Caco-2 (cell line): Measurements from ENCODE around the gene TMEM129. TPM values are rescaled to one million over a fixed set of nuclear protein-coding genes. Genes with fewer than 3 reads are reported as not detected.

Experiments used
- BruUV-seq: library from RNA; stranded (reverse); fragments of 400-500 nt; replicated peaks from 2 replicates; lab custom pipeline; 2021; lab: Mats Ljungman, UMichigan
- CTCF ChIA-PET: fragments of 300-600 bp; sonication (Branson Sonifier 250); formaldehyde crosslinking; loops from one replicate; lab custom pipeline; 2022; ENCODE audit warnings: antibody characterized with exemption; lab: Charles Lee
- POLR2A ChIA-PET: fragments of 300-600 bp; sonication (Branson Sonifier 250); formaldehyde crosslinking; loops from one replicate; lab custom pipeline; 2022; ENCODE audit warnings: antibody characterized with exemption; lab: Charles Lee
- DNase-seq, 2 experiments: peaks; one replicate each; pipeline versions ENCODE4 v3.0.0 to v3.0.0-alpha.2; 2020 to 2022
- H3K27me3 ChIP-seq: replicated peaks from 2 replicates; pipeline ENCODE4 v1.6.0; 2011; ENCODE audit warnings: low read length; ENCODE audit not compliant: control insufficient read depth, insufficient read depth
- H3K36me3 ChIP-seq: 2 replicates; pipeline ENCODE4 v1.5.1; 2011; ENCODE audit warnings: low read length; ENCODE audit not compliant: control insufficient read depth, insufficient read depth
- H3K4me1 ChIP-seq: fragments of 250-450 bp; sonication (Bioruptor Pico); 2 replicates; pipeline ENCODE4 v1.5.1; 2020; ENCODE audit warnings: mild to moderate bottlenecking
- H3K4me3 ChIP-seq: 2 replicates; pipeline ENCODE4 v1.5.1; 2011; ENCODE audit warnings: low read depth, mild to moderate bottlenecking, control low read depth, low read length
- H3K9me3 ChIP-seq: fragments of 250-450 bp; sonication (Bioruptor Pico); 2 replicates; pipeline ENCODE4 v1.5.1; 2020; ENCODE audit warnings: mild to moderate bottlenecking, moderate library complexity
- H3K27ac Mint-ChIP-seq: one replicate; pipeline ENCODE4 v1.8.0; 2022; ENCODE audit warnings: mixed read lengths; ENCODE audit not compliant: unreplicated experiment
- H3K27me3 Mint-ChIP-seq: one replicate; pipeline ENCODE4 v1.8.0; 2022; ENCODE audit warnings: mixed read lengths; ENCODE audit not compliant: insufficient read depth, unreplicated experiment
- H3K36me3 Mint-ChIP-seq: one replicate; pipeline ENCODE4 v1.8.0; 2022; ENCODE audit warnings: mild to moderate bottlenecking, mixed read lengths; ENCODE audit not compliant: insufficient read depth, unreplicated experiment
- H3K4me1 Mint-ChIP-seq: one replicate; pipeline ENCODE4 v1.8.0; 2022; ENCODE audit warnings: low read depth, mixed read lengths; ENCODE audit not compliant: unreplicated experiment
- H3K4me3 Mint-ChIP-seq: one replicate; pipeline ENCODE4 v1.8.0; 2022; ENCODE audit warnings: mild to moderate bottlenecking, moderate library complexity, mixed read lengths; ENCODE audit not compliant: unreplicated experiment
- H3K9me3 Mint-ChIP-seq: one replicate; pipeline ENCODE4 v1.8.0; 2022; ENCODE audit warnings: mixed read lengths; ENCODE audit not compliant: unreplicated experiment
- intact Hi-C: fragments of 100-400 bp; cut with micrococcal nuclease; formaldehyde crosslinking; loops from one replicate; pipeline ENCODE4 v1.10.0; 2022; ENCODE audit not compliant: unreplicated experiment
- total RNA-seq: library from RNA; stranded (reverse); gene quantifications from 2 replicates; pipeline ENCODE4 v1.2.3, GENCODE V29; 2022
- TF ChIP-seq, protein P1 (sequence below), 2 experiments: fragments of 200-600 bp in 1 of 2; IDR thresholded peaks; 1 replicate in 1 of 2; 2 replicates in 1 of 2; pipeline versions ENCODE4 v1.5.1 to v1.8.0; 2011 to 2022; ENCODE audit warnings: antibody characterized with exemption in 1 of 2, control low read depth in 1 of 2, inconsistent platforms in 1 of 2, low read depth in 1 of 2, low read length in 1 of 2, mild to moderate bottlenecking in 1 of 2, moderate library complexity in 1 of 2; ENCODE audit not compliant: insufficient read depth in 1 of 2, severe bottlenecking in 1 of 2, unreplicated experiment in 1 of 2

Gene TMEM129
- total RNA-seq, 1 experiment from 2014 or later: 39.0 TPM

GRCh38 chr4:1749826-1750225 lies 28.7 kb upstream of the TMEM129 start:
- intact Hi-C loops: loop anchor here (5.0 kb wide), 1 partner anchor 437 kb away; no protein-coding TSS in a partner anchor
- no peaks in the 10 kb centered on the region for H3K4me1 Mint-ChIP-seq

GRCh38 chr4:1749370-1749769 lies 28.2 kb upstream of the TMEM129 start:
- ChIA-PET POLR2A (no interaction called here), CTCF (no interaction called here)
- H3K4me1 ChIP-seq: peaks cover 6% of the 10 kb centered on the region; the same call in 1 of the 2 replicates
- intact Hi-C loops: loop anchor here (5.0 kb wide), 1 partner anchor 438 kb away; no protein-coding TSS in a partner anchor
- H3K9me3 Mint-ChIP-seq: no peaks in the 10 kb centered on the region
- TF ChIP-seq, protein P1, sequence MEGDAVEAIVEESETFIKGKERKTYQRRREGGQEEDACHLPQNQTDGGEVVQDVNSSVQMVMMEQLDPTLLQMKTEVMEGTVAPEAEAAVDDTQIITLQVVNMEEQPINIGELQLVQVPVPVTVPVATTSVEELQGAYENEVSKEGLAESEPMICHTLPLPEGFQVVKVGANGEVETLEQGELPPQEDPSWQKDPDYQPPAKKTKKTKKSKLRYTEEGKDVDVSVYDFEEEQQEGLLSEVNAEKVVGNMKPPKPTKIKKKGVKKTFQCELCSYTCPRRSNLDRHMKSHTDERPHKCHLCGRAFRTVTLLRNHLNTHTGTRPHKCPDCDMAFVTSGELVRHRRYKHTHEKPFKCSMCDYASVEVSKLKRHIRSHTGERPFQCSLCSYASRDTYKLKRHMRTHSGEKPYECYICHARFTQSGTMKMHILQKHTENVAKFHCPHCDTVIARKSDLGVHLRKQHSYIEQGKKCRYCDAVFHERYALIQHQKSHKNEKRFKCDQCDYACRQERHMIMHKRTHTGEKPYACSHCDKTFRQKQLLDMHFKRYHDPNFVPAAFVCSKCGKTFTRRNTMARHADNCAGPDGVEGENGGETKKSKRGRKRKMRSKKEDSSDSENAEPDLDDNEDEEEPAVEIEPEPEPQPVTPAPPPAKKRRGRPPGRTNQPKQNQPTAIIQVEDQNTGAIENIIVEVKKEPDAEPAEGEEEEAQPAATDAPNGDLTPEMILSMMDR (IDR thresholded peaks at IDR 0.05; ENCODE audit: insufficient read depth in 1 of 2, low read depth in 1 of 2, low read length in 1 of 2, severe bottlenecking in 1 of 2, unreplicated experiment in 1 of 2): no peak
- no peak for DNase-seq
- no TSS peak for BruUV-seq
- no peaks in the 10 kb centered on the region for H3K27me3 Mint-ChIP-seq
- no peaks in the 10 kb centered on the region for H3K36me3 ChIP-seq
- H3K27me3 ChIP-seq: no peaks in the 10 kb centered on the region
- H3K9me3 ChIP-seq: no peaks in the 10 kb centered on the region
- H3K4me1 Mint-ChIP-seq: no peaks in the 10 kb centered on the region
- no peak overlapping the region for H3K27ac Mint-ChIP-seq
- H3K36me3 Mint-ChIP-seq: peaks cover 8% of the 10 kb centered on the region
- no peak overlapping the region for H3K4me3 Mint-ChIP-seq
- no peak overlapping the region for H3K4me3 ChIP-seq

More at GRCh38 chr4:1749826-1750225, 28.7 kb upstream of the TMEM129 start:
- H3K36me3 Mint-ChIP-seq: peaks cover 5% of the 10 kb centered on the region
- no peak overlapping the region for H3K27ac Mint-ChIP-seq
- Histone ChIP-seq H3K4me1 (peaks cover 4% of the 10 kb centered on the region; the same call in 1 of the 2 replicates), H3K9me3 (no peaks in the 10 kb centered on the region), H3K27me3 (no peaks in the 10 kb centered on the region), H3K4me3 (no peak overlapping the region), H3K36me3 (no peaks in the 10 kb centered on the region)
- no peak for DNase-seq
- POLR2A ChIA-PET: no interaction called here
- BruUV-seq: no TSS peak
- no peak overlapping the region for H3K4me3 Mint-ChIP-seq
- no peaks in the 10 kb centered on the region for H3K27me3 Mint-ChIP-seq
- TF ChIP-seq, protein P1 (IDR thresholded peaks at IDR 0.05; ENCODE audit: insufficient read depth in 1 of 2, low read depth in 1 of 2, low read length in 1 of 2, severe bottlenecking in 1 of 2, unreplicated experiment in 1 of 2): no peak
- CTCF ChIA-PET: no interaction called here
- H3K9me3 Mint-ChIP-seq: no peaks in the 10 kb centered on the region

GRCh38 chr4:1748465-1748995 lies 27.4 kb upstream of the TMEM129 start:
- Mint-ChIP-seq H3K4me1 (no peaks in the 10 kb centered on the region), H3K4me3 (no peak overlapping the region), H3K36me3 (peaks cover 16% of the 10 kb centered on the region), H3K27ac (no peak overlapping the region), H3K9me3 (no peaks in the 10 kb centered on the region), H3K27me3 (no peaks in the 10 kb centered on the region)
- DNase-seq: peak; percentile 83 to 91
- H3K9me3 ChIP-seq: no peaks in the 10 kb centered on the region
- POLR2A ChIA-PET: interaction anchor here (0.5 to 1.7 kb wide), 3 partner anchors 19 to 47 kb away, joined by 4 to 6 read pairs (median 4); no protein-coding TSS in a partner anchor
- CTCF ChIA-PET: interaction anchor here (0.6 to 2.7 kb wide), 14 partner anchors 16 to 1061 kb away, joined by 3 to 23 read pairs (median 4); partner anchors contain the start of genes TACC3 and TMEM129
- no peak overlapping the region for H3K4me3 ChIP-seq
- H3K36me3 ChIP-seq: no peaks in the 10 kb centered on the region
- no TSS peak for BruUV-seq
- peaks cover 9% of the 10 kb centered on the region; the same call in 1 of the 2 replicates for H3K4me1 ChIP-seq
- intact Hi-C loops: loop anchor here (1.0 to 5.0 kb wide), 3 partner anchors 62 to 439 kb away; no protein-coding TSS in a partner anchor
- TF ChIP-seq, protein P1 (IDR thresholded peaks at IDR 0.05; ENCODE audit: insufficient read depth in 1 of 2, low read depth in 1 of 2, low read length in 1 of 2, severe bottlenecking in 1 of 2, unreplicated experiment in 1 of 2): peak; percentile 79 to 95
- no peaks in the 10 kb centered on the region for H3K27me3 ChIP-seq
